K562 (cell line): ENCODE measurements around the gene CGGBP1. TPM values are rescaled to one million over a fixed set of nuclear protein-coding genes. Genes with fewer than 3 reads are reported as not detected.

ENCODE experiments used
- ATAC-seq: fragments of 200-7000 bp; cut with Tn5 transposase; 3 replicates; pipeline ENCODE4 v1.9.1; 2020; ENCODE audit warnings: moderate library complexity
- BruUV-seq: library from RNA; stranded (reverse); fragments of 400-500 nt; replicated peaks from 2 replicates; lab custom pipeline; 2021; lab: Mats Ljungman, UMichigan
- CTCF ChIA-PET: fragments of 300-600 bp; formaldehyde crosslinking; extraction: SDS; loops from one replicate; lab custom pipeline; 2021; ENCODE audit warnings: low intra/inter-chr PET ratio; lab: Yijun Ruan, JAX
- POLR2A ChIA-PET: fragments of 300-600, 350-650 bp; sonication (Branson Sonifier 250); formaldehyde crosslinking; extraction: SDS; loops from one replicate; lab custom pipeline; 2021; ENCODE audit warnings: antibody characterized with exemption, inconsistent platforms; lab: Yijun Ruan, JAX
- DNase-seq, 4 experiments: peaks; one replicate each; pipeline versions ENCODE4 v3.0.0 to v3.0.0-alpha.2; 2011 to 2018; ENCODE audit warnings: low spot score in 3 of 4, mixed read lengths in 3 of 4; ENCODE audit errors: extremely low read depth in 1 of 4
- FAIRE-seq: peaks from 2 replicates; lab custom pipeline; 2011; peaks lifted over from hg19 to GRCh38; lab: Jason Lieb, UNC
- H2AFZ ChIP-seq: 2 replicates; pipeline ENCODE4 v1.6.0; 2011; ENCODE audit warnings: low read depth, low read length, control low read depth, inconsistent platforms
- H3K27ac ChIP-seq: fragments of 200-600 bp; 3 replicates; pipeline ENCODE4 v1.8.0; 2011; ENCODE audit warnings: low read depth, mild to moderate bottlenecking, control low read depth, inconsistent platforms, low read length, moderate library complexity, mixed read lengths; ENCODE audit errors: extremely low read depth
- H3K27me3 ChIP-seq, 2 experiments: fragments of 300-600 bp in 1 of 2; 2 replicates in 1 of 2; 3 replicates in 1 of 2; pipeline versions ENCODE4 v1.6.0 to v1.8.0; 2011; ENCODE audit warnings: inconsistent platforms in 2 of 2, low read length in 2 of 2, mild to moderate bottlenecking in 1 of 2, mixed read lengths in 1 of 2, moderate library complexity in 1 of 2; ENCODE audit not compliant: control insufficient read depth in 2 of 2, insufficient read depth in 2 of 2
- H3K36me3 ChIP-seq: fragments of 300-600 bp; 3 replicates; pipeline ENCODE4 v1.8.0; 2011; ENCODE audit warnings: mild to moderate bottlenecking, low read length, inconsistent platforms; ENCODE audit not compliant: control insufficient read depth, insufficient read depth
- H3K4me1 ChIP-seq, 2 experiments: fragments of 200-600 bp in 1 of 2; replicated peaks in 1 of 2; 2 replicates in 1 of 2; 3 replicates in 1 of 2; pipeline versions ENCODE4 v1.5.1 to v1.8.0; 2011; ENCODE audit warnings: inconsistent platforms in 2 of 2, low read length in 2 of 2, mild to moderate bottlenecking in 1 of 2, mixed read lengths in 1 of 2, moderate library complexity in 1 of 2; ENCODE audit not compliant: control insufficient read depth in 2 of 2, insufficient read depth in 2 of 2
- H3K4me2 ChIP-seq: 2 replicates; pipeline ENCODE4 v1.6.1; 2011; ENCODE audit warnings: low read length, control low read depth, inconsistent platforms, mixed read lengths; ENCODE audit not compliant: insufficient read depth
- H3K4me3 ChIP-seq: fragments of 200-600 bp; sonication (generic), shearing (Covaris generic); 2 replicates; pipeline ENCODE4 v1.5.1; 2016; ENCODE audit warnings: control low read depth, inconsistent platforms
- H3K79me2 ChIP-seq: fragments of 200-600 bp; 3 replicates; pipeline ENCODE4 v1.8.0; 2011; ENCODE audit warnings: low read length, inconsistent platforms; ENCODE audit not compliant: control insufficient read depth, insufficient read depth
- H3K9ac ChIP-seq, 2 experiments: 2 replicates each; pipeline versions ENCODE4 v1.6.0 to v1.6.1; 2011; ENCODE audit warnings: low read depth in 2 of 2, low read length in 2 of 2, control low read depth in 1 of 2, inconsistent platforms in 1 of 2, mild to moderate bottlenecking in 1 of 2, mixed read lengths in 1 of 2; ENCODE audit not compliant: insufficient read depth in 1 of 2
- H3K9me1 ChIP-seq: one replicate; pipeline ENCODE4 v1.6.0; 2011; ENCODE audit warnings: inconsistent platforms, mild to moderate bottlenecking, low read length, moderate library complexity; ENCODE audit not compliant: control insufficient read depth, insufficient read depth
- H3K9me3 ChIP-seq: replicated peaks from 2 replicates; pipeline ENCODE4 v1.5.1; 2011; ENCODE audit warnings: low read depth, low read length, inconsistent platforms; ENCODE audit not compliant: control insufficient read depth, insufficient read depth
- H4K20me1 ChIP-seq: replicated peaks from 2 replicates; pipeline ENCODE4 v1.6.1; 2011; ENCODE audit warnings: low read length, inconsistent platforms, mixed read lengths; ENCODE audit not compliant: control insufficient read depth, insufficient read depth
- CXXC5 ChIP-seq: fragments of 250-450 bp; sonication (Bioruptor Pico); IDR thresholded peaks from 2 replicates; pipeline ENCODE4 v1.8.0; 2022; ENCODE audit warnings: inconsistent platforms, mild to moderate bottlenecking, moderate library complexity
- EHMT2 ChIP-seq: fragments of 450-650 bp; IDR thresholded peaks from 2 replicates; pipeline ENCODE4 v1.6.1; 2018; ENCODE audit warnings: antibody characterized with exemption
- RREB1 ChIP-seq: fragments of 250-450 bp; sonication (Bioruptor Pico); IDR thresholded peaks from 2 replicates; pipeline ENCODE4 v1.4.0; 2020
- TSC22D4 ChIP-seq: fragments of 450-650 bp; IDR thresholded peaks from 2 replicates; pipeline ENCODE4 v1.6.1; 2016; ENCODE audit warnings: missing genetic modification characterization, missing biosample characterization, control low read depth
- XRCC3 ChIP-seq: fragments of 450-650 bp; IDR thresholded peaks from 2 replicates; pipeline ENCODE4 v1.6.1; 2017; ENCODE audit warnings: mild to moderate bottlenecking, moderate library complexity
- ZNF239 ChIP-seq: fragments of 250-450 bp; sonication (Bioruptor Pico); IDR thresholded peaks from 2 replicates; pipeline ENCODE4 v1.4.0; 2020; ENCODE audit warnings: mild to moderate bottlenecking
- WGBS: fragments of 100-300 bp; shearing (Covaris generic); methylation state at CpG from one replicate; pipeline ENCODE4 v1.1.6; 2016; ENCODE audit warnings: low coverage, mixed read lengths; ENCODE audit not compliant: insufficient coverage; ENCODE audit errors: missing lambda C conversion rate; 5-methylcytosine and 5-hydroxymethylcytosine counted together
- in situ Hi-C: fragments of 300-500 bp; cut with MboI; formaldehyde crosslinking; loops from 4 replicates; pipeline ENCODE4 v1.15.0; 2018; ENCODE audit warnings: inconsistent platforms, mixed read lengths
- intact Hi-C: fragments of 100-400 bp; cut with micrococcal nuclease; formaldehyde crosslinking; loops from 2 replicates; pipeline ENCODE4 v1.14.2; 2022
- polyA plus RNA-seq, 8 experiments: library from polyadenylated mRNA; depleted of rRNA in 4 of 8; stranded (reverse) in 5 of 8; unstranded in 3 of 8; fragments of >200 nt; fragmentation: Nextera tagmentation in 2 of 8; fragmentation: Illumina TruSeq in 1 of 8; extraction: Ambion mirVana in 2 of 8; extraction: Trizol in 1 of 8; gene quantifications; 2 replicates each; pipeline versions ENCODE4 v1.2.1 to v1.2.3, GENCODE V29; 2011 to 2014; ENCODE audit warnings: inconsistent platforms in 1 of 8, missing spikeins in 1 of 8
- total RNA-seq, 7 experiments: library from RNA; depleted of rRNA in 6 of 7; stranded (reverse); fragments of >200 nt in 6 of 7; fragmentation: Illumina TruSeq in 2 of 7; extraction: Trizol in 2 of 7; gene quantifications; 2 replicates each; pipeline versions ENCODE4 v1.2.1 to v1.2.3, GENCODE V29; 2011 to 2021; ENCODE audit warnings: low replicate concordance in 1 of 7
- TF ChIP-seq, protein P1 (sequence below): fragments of 450-650 bp; IDR thresholded peaks from 2 replicates; pipeline ENCODE4 v1.6.1; 2018; ENCODE audit not compliant: partially characterized antibody
- TF ChIP-seq, protein P2 (sequence below): fragments of 250-450 bp; sonication (Bioruptor Pico); IDR thresholded peaks from 2 replicates; pipeline ENCODE4 v1.8.0; 2021; ENCODE audit warnings: moderate library complexity, mild to moderate bottlenecking, inconsistent platforms

Gene CGGBP1
- total and polyA plus RNA-seq, 9 of the 15 experiments (the other 6 are each of a cell fraction or from before 2014, with no cell fraction given) = 14.4 to 47.8 (median 37.8) TPM

- Histone ChIP-seq H3K9ac (no peak overlapping the region), H3K4me1 (no peaks in the 10 kb centered on the region), H3K36me3 (no peaks in the 10 kb centered on the region), H3K27ac (no peak overlapping the region), H3K79me2 (no peaks in the 10 kb centered on the region), H3K27me3 (no peaks in the 10 kb centered on the region), H3K4me3 (no peak overlapping the region), H3K9me1 (no peaks in the 10 kb centered on the region), H2AFZ (no peak overlapping the region), H3K9me3 (no peaks in the 10 kb centered on the region), H3K4me2 (no peak overlapping the region), H4K20me1 (no peaks in the 10 kb centered on the region)
- FAIRE-seq = no peak
- intact Hi-C loops (no loop called here), in situ Hi-C loops (loop anchor here (25.0 kb wide), 1 partner anchor 701 kb away; no protein-coding TSS in a partner anchor)
- DNase-seq = no peak
- CTCF ChIA-PET = no interaction called here
- no peak for ATAC-seq
- WGBS = 13% methylated on average over 2 of the region's 2 CpGs
- POLR2A ChIA-PET = no interaction called here
- no TSS peak for BruUV-seq
- TF ChIP-seq RREB1 (CRISPR knock-in tag) (no peak), TSC22D4 (tag) (no peak), ZNF239 (CRISPR knock-in tag) (no peak), XRCC3 (no peak), EHMT2 (no peak), CXXC5 (no peak)
- TF ChIP-seq, protein P1, sequence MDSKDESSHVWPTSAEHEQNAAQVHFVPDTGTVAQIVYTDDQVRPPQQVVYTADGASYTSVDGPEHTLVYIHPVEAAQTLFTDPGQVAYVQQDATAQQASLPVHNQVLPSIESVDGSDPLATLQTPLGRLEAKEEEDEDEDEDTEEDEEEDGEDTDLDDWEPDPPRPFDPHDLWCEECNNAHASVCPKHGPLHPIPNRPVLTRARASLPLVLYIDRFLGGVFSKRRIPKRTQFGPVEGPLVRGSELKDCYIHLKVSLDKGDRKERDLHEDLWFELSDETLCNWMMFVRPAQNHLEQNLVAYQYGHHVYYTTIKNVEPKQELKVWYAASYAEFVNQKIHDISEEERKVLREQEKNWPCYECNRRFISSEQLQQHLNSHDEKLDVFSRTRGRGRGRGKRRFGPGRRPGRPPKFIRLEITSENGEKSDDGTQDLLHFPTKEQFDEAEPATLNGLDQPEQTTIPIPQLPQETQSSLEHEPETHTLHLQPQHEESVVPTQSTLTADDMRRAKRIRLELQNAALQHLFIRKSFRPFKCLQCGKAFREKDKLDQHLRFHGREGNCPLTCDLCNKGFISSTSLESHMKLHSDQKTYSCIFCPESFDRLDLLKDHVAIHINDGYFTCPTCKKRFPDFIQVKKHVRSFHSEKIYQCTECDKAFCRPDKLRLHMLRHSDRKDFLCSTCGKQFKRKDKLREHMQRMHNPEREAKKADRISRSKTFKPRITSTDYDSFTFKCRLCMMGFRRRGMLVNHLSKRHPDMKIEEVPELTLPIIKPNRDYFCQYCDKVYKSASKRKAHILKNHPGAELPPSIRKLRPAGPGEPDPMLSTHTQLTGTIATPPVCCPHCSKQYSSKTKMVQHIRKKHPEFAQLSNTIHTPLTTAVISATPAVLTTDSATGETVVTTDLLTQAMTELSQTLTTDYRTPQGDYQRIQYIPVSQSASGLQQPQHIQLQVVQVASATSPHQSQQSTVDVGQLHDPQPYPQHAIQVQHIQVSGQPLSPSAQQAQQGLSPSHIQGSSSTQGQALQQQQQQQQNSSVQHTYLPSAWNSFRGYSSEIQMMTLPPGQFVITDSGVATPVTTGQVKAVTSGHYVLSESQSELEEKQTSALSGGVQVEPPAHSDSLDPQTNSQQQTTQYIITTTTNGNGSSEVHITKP = no peak
- TF ChIP-seq, protein P2, sequence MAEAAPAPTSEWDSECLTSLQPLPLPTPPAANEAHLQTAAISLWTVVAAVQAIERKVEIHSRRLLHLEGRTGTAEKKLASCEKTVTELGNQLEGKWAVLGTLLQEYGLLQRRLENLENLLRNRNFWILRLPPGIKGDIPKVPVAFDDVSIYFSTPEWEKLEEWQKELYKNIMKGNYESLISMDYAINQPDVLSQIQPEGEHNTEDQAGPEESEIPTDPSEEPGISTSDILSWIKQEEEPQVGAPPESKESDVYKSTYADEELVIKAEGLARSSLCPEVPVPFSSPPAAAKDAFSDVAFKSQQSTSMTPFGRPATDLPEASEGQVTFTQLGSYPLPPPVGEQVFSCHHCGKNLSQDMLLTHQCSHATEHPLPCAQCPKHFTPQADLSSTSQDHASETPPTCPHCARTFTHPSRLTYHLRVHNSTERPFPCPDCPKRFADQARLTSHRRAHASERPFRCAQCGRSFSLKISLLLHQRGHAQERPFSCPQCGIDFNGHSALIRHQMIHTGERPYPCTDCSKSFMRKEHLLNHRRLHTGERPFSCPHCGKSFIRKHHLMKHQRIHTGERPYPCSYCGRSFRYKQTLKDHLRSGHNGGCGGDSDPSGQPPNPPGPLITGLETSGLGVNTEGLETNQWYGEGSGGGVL (CRISPR knock-in tag) = no peak
These were observed 45.2 kb downstream of the CGGBP1 start for GRCh38 chr3:88013592-88013991.
